Smooth muscle cell of the brain vasculature (primary cell): ENCODE measurements around the gene ATF5.
A peak's percentile ranks its signal among the peaks of the same experiment; 100 is the strongest.

ENCODE experiments used
- DNase-seq: peaks from one replicate; pipeline ENCODE4 v3.0.0-alpha.2; 2012; ENCODE audit warnings: low read depth, low spot score

The ATF5 gene, protein sequence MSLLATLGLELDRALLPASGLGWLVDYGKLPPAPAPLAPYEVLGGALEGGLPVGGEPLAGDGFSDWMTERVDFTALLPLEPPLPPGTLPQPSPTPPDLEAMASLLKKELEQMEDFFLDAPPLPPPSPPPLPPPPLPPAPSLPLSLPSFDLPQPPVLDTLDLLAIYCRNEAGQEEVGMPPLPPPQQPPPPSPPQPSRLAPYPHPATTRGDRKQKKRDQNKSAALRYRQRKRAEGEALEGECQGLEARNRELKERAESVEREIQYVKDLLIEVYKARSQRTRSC

DNA sequence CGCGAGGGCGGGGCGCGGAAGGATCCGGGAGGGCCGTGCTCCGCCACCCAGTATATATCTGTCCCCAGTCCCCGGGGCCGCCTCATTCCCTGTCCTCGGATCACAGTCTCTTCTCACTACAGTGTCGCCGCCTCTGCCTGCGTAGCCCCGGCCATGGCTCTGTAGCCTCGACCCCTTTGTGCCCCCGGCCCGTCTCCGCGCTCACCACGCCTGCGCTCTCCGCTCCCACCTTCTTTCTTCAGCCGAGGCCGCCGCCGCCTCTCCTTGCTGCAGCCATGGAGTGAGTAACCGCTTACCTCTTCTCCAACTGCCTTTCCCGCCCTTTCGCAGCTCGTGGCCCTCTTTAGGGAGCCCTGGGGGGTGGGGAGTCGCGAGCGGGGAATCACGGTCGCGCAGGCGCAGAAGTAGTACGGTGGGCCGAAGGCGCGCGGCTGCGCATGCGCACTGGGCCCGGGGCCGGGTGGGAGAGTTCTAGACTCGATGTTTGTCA is at the start of gene ATF5, which contains the start of gene NUP62:
ATF5 (plus strand) TSS at position 85 of the 490 bp plus-strand sequence. CDS start 1,646 bp downstream, outside the sequence.
NUP62 (minus strand) TSS at position 384 of the 490 bp plus-strand sequence. CDS start 19,697 bp downstream, outside the sequence.
- DNase-seq: peak; percentile 65

DNA sequence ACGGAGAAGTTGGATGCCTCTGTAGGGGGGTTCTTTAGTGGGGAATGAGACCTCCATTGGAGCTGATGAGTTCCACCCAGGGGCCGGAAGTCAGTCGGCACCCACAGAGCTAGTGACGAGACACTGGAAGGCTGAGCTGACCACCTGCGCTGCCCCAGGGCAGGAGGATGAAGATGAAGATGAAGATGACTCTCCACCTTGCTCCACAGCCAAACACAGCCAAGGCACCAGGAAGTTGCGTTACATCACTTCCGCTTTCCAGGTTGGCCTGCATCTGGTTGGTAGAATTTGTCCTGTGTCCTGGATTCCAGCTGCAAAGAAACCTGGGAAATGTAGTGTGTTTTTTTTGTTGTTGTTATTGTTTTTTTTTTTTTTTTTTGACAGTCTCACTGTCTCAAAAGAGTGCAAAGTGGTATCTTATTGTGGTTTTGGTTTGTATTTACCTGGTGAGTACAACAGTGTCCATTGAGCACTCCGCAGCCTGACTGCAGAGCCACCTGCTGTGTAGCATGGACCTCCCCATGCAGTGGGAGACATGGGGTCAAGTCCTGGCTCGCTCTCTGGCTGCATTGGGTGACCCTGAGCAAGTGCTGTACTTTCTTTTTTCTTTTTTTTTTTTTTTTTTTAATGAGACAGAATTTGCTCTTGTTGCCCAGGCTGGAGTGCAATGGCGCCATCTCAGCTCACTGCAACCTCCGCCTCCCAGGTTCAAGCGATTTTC is 49.6 kb upstream of the ATF5 start:
- DNase-seq: no peak

GRCh38 chr19:49880162-49880869 is 48.7 kb upstream of the ATF5 start:
- DNase-seq: no peak

- DNase-seq: no peak
These were observed 47.8 kb upstream of the ATF5 start for GRCh38 chr19:49881186-49881585.

- no peak for DNase-seq
These were observed 47.2 kb upstream of the ATF5 start for GRCh38 chr19:49881672-49882394.

DNA sequence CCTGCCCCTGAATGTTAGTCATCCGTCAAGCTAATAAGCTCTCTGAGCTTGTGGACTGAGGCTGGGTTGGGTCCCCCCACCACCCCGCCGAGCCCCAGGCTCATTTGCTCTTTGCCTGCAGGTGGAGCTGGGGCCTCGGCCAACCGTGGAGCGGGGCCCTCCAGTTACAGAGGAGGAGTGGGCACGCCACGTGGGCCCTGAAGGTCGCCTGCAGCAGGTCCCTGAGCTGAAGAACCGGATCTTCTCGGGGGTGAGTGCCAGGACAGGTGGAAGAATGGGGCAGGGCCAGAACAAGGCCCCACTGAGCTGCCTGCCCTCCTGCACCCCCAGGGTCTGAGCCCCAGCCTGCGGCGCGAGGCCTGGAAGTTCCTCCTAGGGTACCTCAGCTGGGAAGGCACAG is 46.4 kb upstream of the ATF5 start:
- no peak for DNase-seq

DNA sequence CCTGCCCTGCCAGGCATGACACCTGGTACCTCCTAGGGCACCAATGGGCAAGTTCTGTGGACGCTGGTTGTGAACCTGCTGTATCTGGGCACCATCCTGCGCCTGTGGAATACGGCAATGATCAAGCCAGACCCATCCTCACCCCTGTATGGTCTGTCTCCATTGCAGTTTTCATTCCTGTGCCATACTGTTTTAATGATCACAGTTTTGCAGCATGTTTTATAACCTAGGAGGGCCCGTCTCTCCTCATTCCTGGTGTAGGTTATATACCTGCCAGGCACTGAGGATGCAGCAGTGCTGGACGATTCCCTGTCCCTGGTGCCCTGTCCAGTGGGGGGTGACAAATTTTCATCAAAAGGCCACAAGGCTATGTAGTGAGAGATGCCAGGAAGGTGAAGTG is 45.9 kb upstream of the ATF5 start:
- DNase-seq: no peak

DNA sequence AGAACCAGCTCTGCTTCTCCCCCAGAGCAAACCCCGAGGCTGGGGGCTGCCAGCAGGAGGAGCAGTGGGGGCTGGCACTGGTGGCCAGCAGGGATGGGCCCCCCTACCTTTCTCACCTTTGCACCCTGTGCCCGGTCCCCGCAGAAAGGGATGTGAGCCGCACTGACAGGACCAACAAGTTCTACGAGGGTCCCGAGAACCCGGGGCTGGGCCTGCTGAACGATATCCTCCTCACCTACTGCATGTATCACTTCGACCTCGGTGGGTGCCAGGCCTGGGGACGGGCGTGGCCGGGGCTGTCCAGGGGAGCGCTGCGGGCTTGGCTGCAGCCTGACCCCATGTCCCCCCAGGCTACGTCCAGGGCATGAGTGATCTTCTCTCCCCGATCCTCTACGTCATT is 44.9 kb upstream of the ATF5 start:
- DNase-seq: no peak

- no peak for DNase-seq
These were observed 44.2 kb upstream of the ATF5 start for GRCh38 chr19:49884760-49885159.

- no peak for DNase-seq
These were observed 41.9 kb upstream of the ATF5 start for GRCh38 chr19:49887037-49887664.

GRCh38 chr19:49887665-49888509 is 41.1 kb upstream of the ATF5 start:
- no peak for DNase-seq

DNA sequence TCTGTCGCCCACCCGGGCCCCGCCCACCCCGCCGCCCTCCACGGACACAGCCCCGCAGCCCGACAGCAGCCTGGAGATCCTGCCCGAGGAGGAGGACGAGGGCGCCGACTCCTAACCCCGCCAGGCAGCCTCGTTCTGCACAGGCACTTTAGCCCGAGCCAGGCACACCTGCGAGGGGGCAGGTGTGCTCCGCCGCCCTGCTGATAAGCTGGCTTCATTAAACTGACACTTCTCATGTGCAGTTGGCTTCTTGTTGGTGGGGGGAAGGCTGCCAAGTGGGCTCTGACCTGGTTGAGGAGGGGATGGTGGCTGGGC is 40.5 kb upstream of the ATF5 start:
- DNase-seq: no peak

DNA sequence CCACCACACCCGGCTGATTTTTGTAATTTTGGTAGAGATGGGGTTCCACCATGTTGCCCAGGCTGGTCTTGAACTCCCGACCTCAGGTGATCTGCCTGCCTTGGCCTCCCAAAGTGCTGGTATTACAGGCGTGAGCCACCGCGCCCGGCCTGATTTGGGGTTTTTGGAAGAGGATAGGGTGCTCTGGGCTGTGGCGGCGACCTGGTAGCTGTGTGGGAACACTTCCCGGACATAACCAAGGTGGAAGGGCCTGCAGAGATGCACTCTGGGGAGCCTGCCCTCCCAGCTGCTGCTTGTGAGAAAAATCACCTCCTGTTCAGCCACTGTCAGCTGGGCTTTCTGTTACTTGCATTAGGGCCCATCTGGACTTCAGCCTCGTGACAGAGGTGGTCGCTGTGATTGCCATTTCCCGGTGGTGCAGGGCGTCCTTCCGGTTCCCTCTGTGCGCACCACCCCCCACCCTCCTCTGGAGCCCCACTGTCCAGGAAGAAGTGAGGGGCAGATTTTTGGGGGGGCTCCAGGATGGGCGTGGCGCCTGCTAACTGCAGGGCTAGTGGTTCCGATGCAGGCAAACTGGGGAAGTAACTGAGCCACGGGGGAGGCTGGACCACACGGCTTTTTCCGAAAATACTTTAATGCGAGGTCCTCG is 39.8 kb upstream of the ATF5 start:
- DNase-seq: no peak

DNA sequence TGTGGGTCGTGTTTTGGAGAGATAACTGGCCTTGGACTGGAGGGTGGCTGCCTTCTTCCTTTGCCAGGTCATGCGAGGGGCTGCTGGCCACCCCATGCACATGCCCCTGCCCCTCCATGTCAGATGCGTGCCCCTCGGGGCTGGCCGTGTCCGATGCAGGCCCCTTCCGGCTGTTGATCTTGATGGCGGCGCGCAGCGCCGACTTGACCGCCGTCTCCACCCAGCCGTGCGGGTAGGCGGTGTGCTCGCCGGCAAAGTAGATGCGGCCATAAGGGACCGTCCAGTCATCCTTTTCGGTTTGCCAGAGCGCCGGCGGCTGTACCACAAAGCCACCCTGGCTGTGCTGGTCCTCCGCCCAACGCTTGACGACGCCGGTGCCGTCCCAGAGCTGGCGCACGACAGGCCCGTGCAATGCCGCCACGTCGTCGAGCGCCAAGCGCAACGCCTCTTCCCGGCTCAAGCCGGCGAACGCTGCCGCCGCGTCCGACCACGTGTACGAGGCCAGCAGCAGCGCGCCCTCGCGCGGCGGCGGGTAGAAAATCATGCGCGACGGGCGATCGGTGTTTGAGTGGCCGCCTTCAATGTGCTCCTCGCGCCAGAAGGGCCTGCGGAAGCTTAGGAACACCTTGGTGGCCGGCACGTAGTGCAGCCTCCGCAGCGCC is 39.2 kb upstream of the ATF5 start:
- no peak for DNase-seq

DNA sequence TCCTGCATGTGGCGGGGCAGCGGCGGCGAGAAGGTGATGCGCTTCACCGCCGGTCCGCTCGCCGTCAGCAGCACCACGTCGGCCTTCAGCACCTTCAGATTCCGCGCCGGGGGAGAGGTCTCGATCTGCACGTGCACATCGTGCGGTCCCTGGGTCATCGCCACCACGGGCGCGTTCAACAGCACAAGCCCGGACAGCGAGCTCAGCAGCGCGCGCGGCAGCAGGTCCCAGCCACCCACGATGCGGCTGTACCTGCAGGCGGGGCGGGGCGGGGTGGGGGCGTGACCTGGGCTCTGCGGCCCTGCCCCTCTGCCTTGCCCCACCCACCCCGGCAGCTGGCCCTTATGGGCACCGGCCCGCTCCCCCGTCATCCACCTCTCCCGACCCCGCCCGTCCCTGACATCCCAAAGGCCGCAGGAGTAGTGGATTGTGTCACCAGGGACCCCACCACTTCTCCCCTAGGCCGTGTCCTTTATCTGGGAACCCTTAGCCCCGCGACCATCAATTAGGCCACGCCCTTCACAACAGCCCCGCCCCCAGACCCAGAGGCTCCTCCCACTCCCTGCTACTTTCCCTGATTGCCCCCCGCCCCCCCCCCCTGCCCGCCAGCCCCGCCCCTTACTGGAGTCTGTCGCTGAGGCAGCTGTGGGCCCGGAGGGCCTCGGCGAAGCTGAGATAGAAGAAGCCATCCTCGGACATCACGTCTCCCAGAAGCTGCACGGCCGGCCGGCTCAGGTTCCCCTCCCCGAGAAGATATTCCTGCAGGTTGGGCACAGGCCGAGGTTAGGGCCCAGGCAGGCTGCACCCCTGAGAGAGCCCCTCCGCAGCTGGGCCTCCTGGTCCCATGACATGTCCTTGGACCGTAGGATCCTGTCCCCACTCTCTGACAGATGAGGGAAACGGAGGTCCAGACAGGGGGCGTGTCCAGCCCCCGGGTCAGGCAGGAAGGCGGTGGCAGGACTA is 38.4 kb upstream of the ATF5 start:
- no peak for DNase-seq

GRCh38 chr19:49891393-49891792 is 37.6 kb upstream of the ATF5 start:
- DNase-seq: no peak

DNA sequence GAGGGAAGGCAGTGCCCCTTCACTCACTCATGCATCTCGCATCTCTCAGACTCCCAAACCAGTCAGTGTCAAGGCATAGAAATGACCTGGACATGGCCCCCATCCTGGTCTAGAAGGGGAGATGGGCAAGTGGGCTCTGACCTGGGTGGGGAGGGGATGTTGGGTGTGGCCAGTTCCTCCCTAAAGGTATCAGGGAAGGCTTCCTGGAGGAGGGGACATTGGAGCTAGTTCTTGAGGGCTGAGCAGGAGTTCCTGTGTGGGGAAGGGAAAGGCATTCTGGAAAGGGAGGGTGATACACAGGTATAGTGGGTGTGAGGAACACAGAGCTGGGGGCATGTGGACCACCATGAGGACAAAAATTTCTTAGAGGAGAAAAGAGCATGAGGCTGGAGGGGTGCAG is 36.3 kb upstream of the ATF5 start:
- no peak for DNase-seq

DNA sequence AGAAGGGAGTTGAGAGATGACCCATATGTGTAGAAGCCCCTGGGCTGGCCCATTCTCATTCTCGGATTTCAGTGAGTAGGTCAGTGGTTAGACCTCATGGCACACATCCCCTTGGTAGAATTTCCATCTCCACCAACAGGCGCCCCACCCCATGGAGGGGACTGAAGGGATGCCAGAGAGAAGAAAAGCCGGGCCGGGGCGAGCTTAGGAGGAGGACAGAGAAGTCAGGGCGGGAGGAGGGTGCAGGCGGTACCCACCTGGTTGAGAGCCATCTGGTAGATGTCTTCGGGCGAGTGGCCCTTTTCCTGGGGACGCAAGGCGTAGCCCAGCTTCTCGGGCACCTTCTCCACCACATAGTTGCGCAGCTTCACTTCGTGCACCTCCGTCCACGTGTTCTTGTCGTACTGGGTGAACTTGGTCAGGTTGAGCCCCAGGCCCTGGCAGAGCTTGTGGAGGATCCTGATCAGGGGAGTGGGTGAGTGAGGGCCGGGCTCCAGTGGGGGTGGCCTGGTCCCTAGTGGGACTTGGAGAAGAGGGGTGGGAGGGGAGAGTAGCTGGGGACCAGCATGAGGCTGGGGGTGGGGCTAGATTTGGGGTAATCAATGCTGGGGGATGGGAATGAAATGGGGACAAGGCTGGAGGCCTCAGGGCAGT is 34.9 kb upstream of the ATF5 start:
- DNase-seq: no peak
